ACC112 (cell line): ENCODE data around the gene REXO5.
A peak's percentile ranks its signal among the peaks of the same experiment; 100 is the strongest.
"Not testable (repeated sequence)": the region's sequence is repeated elsewhere in the genome, so short reads cannot be mapped to it uniquely, and the experiment has no call there.

Experiments
- H2AFZ ChIP-seq: fragments of 200-600 bp; sonication (generic); one replicate; pipeline ENCODE4 v1.6.0; 2017; ENCODE audit warnings: antibody characterized with exemption, low read length; ENCODE audit not compliant: unreplicated experiment
- H3K27ac ChIP-seq: fragments of 200-600 bp; sonication (generic); 2 replicates; pipeline ENCODE4 v1.5.1; 2014; ENCODE audit warnings: low read depth, mild to moderate bottlenecking, antibody characterized with exemption, low read length, moderate library complexity
- H3K27me3 ChIP-seq: fragments of 200-600 bp; sonication (generic); 2 replicates; pipeline ENCODE4 v1.6.1; 2014; ENCODE audit warnings: mild to moderate bottlenecking, antibody characterized with exemption, low read length, moderate library complexity, mixed read lengths; ENCODE audit not compliant: insufficient read depth
- H3K36me3 ChIP-seq: fragments of 200-600 bp; sonication (generic); 2 replicates; pipeline ENCODE4 v1.6.1; 2016; ENCODE audit warnings: mild to moderate bottlenecking, antibody characterized with exemption, low read length, moderate library complexity, mixed read lengths; ENCODE audit not compliant: insufficient read depth
- H3K4me1 ChIP-seq: fragments of 200-600 bp; sonication (generic); one replicate; pipeline ENCODE4 v1.6.1; 2016; ENCODE audit warnings: low read length, mixed read lengths; ENCODE audit not compliant: insufficient read depth, unreplicated experiment, control insufficient read depth
- H3K4me3 ChIP-seq: fragments of 200-600 bp; sonication (generic); 2 replicates; pipeline ENCODE4 v1.5.1; 2014; ENCODE audit warnings: mild to moderate bottlenecking, low read depth, low read length
- H3K79me2 ChIP-seq: fragments of 200-600 bp; sonication (generic); one replicate; pipeline ENCODE4 v1.6.0; 2016; ENCODE audit warnings: low read length; ENCODE audit not compliant: control insufficient read depth, unreplicated experiment, insufficient read depth

REXO5 gene, protein sequence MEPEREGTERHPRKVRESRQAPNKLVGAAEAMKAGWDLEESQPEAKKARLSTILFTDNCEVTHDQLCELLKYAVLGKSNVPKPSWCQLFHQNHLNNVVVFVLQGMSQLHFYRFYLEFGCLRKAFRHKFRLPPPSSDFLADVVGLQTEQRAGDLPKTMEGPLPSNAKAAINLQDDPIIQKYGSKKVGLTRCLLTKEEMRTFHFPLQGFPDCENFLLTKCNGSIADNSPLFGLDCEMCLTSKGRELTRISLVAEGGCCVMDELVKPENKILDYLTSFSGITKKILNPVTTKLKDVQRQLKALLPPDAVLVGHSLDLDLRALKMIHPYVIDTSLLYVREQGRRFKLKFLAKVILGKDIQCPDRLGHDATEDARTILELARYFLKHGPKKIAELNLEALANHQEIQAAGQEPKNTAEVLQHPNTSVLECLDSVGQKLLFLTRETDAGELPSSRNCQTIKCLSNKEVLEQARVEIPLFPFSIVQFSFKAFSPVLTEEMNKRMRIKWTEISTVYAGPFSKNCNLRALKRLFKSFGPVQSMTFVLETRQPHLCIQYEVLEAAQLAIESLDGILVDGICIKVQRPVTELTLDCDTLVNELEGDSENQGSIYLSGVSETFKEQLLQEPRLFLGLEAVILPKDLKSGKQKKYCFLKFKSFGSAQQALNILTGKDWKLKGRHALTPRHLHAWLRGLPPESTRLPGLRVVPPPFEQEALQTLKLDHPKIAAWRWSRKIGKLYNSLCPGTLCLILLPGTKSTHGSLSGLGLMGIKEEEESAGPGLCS

DNA sequence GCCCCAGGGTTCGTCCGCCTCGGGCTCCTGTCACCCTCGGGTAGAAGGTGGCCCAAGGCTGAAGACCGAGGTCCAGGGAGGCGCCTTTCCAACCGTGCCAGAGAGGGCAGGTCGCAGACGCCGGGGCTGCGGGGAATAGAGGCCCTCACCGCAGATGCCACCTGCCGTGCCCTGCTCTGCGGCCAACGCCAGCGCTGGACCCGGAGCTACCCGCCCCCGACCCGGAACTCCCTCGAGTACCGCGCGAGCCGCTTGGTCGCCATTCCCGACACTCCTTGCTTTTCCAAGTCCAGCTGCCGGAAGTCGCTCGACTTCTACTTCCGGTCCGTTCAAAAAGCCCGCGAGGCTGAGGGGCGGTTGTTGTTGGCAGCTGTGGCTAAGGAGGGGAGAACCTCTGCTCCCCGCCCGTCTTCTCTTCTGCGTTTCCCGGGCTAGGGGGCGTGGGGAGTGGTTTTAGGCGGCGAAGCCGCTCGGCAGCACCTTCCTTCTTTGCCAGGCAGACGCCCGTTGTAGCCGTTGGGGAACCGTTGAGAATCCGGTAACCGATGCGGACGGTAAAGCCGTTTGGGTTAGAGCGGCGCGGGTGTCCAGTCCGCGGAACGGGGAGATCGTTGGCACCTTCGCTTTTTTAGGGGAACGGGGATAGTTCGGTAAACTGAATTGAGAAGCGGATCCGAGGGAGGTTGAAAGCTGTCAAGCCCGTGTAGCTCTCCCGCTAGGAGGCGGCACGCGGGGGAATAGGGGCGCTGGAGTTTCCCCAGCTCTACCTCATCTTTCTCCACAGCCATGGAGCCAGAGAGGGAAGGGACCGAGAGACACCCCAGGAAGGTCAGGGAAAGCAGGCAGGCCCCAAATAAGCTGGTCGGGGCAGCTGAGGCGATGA lies at the start of gene REXO5, which contains the start of gene ERI2:
REXO5 (plus strand) TSS at position 360 of the 883 bp plus-strand sequence; CDS start at position 787, 427 bp downstream.
ERI2 (minus strand) TSS at position 305 of the 883 bp plus-strand sequence; CDS start at position 263, 42 bp downstream.
- H3K79me2 ChIP-seq, result peaks cover 11% of the 10 kb centered on the region
- H3K4me3 ChIP-seq, result peak within 1 kb of the TSS; percentile 86
- H3K36me3 ChIP-seq, result 0 out of 2 replicates have a peak, but pooled peaks cover under 1% of the 10 kb centered on the region
- H3K27me3 ChIP-seq, result no peaks in the 10 kb centered on the region
- H2AFZ ChIP-seq, result peak within 1 kb of the TSS; percentile 97
- peaks cover 16% of the 10 kb centered on the region for H3K4me1 ChIP-seq
- peak within 1 kb of the TSS; percentile 77 for H3K27ac ChIP-seq

DNA sequence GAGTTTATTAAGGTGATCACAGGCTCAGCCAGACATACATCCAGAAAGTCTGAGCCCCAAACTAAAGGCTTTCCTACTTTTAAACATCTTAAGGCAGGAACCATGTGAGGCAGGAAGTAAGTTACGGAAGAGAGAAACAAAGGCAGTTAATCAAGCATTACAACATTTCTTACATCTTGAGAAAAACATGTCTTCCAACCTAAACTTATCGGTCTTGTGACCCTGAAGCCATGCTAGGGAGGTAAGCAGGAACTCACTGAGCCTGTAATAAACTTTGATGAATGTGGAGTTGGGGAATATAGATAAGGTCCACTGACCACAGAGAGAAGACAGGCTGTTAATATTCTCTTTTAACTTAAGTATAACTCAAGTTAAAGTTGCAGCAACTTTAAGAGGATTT lies 46.0 kb upstream of the REXO5 start:
- no peak overlapping the region for H3K4me3 ChIP-seq
- H3K4me1 ChIP-seq, result no peaks in the 10 kb centered on the region
- H3K27ac ChIP-seq, result no peak overlapping the region
- no peaks in the 10 kb centered on the region for H3K79me2 ChIP-seq
- no peaks in the 10 kb centered on the region for H3K36me3 ChIP-seq
- no peak overlapping the region for H2AFZ ChIP-seq
- peaks cover 14% of the 10 kb centered on the region for H3K27me3 ChIP-seq

DNA sequence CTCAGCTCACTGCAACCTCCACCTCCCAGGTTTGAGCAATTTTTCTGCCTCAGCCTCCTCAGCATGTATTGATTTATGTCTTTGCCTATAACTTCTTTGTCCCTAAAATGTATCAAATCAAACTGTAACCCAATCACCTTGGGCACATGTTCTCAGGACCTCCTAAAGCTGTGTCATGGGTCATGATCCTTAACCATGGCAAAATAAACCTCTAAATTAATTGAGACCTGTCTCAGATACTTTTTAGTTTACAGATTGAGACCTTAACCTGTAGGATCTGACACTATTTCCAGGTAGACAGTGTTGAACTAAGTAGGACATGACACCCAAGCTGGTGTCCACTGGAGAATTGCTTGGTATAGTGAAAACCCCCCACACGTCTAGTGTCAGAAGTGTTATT lies 45.2 kb upstream of the REXO5 start:
- Histone ChIP-seq H3K27ac (no peak overlapping the region), H3K36me3 (no peaks in the 10 kb centered on the region), H3K4me1 (no peaks in the 10 kb centered on the region)

DNA sequence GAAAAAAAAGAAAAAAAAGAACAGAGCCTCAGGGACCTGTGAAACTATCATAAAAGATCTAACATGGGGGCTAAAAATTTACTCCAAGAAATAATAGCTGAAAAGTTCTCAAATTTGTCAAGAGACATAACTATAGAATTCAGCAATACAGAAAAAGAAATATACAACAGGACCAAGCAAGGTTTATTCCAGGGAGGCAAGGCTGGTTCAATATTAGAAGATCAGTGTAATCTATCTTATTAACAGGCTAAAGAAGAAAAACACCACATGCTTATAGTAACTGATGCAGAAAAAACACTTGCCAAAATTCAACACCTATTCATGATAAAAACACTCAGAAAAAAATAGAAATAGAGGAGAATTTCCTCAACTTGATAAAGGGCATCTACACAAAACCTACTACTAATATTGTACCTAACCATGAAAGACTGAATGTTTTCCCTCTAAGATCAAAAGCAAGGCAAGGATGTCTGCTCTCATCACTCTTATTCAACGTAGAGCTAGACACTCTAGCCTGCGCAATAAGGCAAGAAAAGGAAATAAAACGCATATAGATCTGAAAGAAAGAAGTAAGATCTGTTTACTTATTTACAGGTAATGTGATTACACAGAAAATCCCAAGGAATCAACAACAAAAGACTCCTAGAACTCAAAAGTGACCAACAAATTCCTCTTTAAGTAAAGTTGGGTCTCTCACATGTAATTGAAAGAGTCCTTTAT lies 43.8 kb upstream of the REXO5 start:
- Histone ChIP-seq H3K27ac (no peak overlapping the region), H3K4me1 (no peaks in the 10 kb centered on the region), H3K79me2 (no peaks in the 10 kb centered on the region), H2AFZ (no peak overlapping the region), H3K36me3 (no peaks in the 10 kb centered on the region), H3K27me3 (peaks cover 14% of the 10 kb centered on the region), H3K4me3 (no peak overlapping the region)

More for the DNA sequence above, 45.2 kb upstream of the REXO5 start:
- H2AFZ ChIP-seq, result no peak overlapping the region
- peaks cover 14% of the 10 kb centered on the region for H3K27me3 ChIP-seq
- no peaks in the 10 kb centered on the region for H3K79me2 ChIP-seq
- H3K4me3 ChIP-seq, result no peak overlapping the region

DNA sequence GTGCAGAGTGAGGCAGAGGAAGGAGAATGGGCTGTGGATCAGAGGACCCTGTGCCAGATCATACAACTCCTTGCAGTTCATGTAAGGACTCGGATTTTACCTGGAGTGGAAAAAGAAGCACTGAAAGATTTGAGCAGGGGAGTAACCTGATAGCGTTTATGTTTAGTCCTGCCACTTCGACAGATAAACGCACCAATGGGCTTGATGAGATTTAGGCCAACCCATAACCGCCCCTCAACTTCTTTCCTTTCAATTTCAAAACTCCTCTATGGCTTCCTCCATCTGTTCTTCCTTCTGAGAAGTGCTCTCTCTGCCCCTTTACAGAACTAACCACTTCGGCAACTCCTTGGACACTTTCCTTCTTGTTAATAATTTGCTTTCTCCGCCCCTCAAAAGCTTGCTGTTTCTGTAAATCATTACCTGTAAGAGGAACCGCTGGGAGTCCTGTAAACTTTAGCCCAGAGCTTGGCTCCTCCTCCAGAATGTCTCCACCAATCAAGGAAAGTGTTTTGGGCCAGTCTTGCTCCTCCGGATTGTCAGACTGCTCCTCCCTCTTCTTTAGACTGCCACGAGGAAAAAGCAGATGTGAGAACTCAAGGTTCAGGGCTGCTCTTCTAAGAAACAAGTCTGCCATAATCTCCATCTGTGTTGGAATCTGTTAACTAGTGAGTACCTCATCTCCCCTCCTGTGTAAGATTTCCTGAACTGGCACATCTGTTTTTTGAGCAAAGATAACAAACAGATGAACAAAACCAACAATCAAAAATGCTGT lies 42.7 kb upstream of the REXO5 start, which contains the start of gene ACSM3:
ACSM3 (plus strand) TSS at position 554 of the 772 bp plus-strand sequence. CDS start 6,021 bp downstream, outside the sequence.
- Histone ChIP-seq H3K79me2 (no peaks in the 10 kb centered on the region), H3K4me3 (peak within 1 kb of the TSS; percentile 76), H2AFZ (peak within 1 kb of the TSS; percentile 95), H3K27ac (no peak within 1 kb of the TSS), H3K36me3 (no peaks in the 10 kb centered on the region), H3K27me3 (peaks cover 14% of the 10 kb centered on the region), H3K4me1 (no peaks in the 10 kb centered on the region)

DNA sequence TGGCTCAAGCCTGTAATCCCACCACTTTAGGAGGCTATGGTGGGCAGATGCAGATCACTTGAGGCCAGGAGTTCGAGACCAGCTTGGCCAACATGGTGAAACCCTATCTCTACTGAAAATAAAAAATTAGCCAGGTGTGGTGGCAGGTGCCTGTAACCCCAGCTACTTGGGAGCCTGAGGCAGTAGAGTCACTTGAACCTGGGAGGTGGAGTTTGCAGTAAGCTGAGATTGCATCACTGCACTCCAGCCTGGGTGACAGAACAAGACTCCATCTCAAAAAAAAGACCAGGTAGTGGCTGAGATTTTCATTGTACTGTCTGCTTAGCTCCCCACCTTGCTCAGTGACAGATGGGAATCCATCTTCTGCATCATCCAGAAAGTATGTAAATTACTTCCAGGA lies 41.9 kb upstream of the REXO5 start:
- H3K36me3 ChIP-seq, H3K4me3 ChIP-seq, H3K4me1 ChIP-seq, H3K79me2 ChIP-seq, H3K27ac ChIP-seq, H2AFZ ChIP-seq: not testable (repeated sequence)
- peaks cover 14% of the 10 kb centered on the region for H3K27me3 ChIP-seq

DNA sequence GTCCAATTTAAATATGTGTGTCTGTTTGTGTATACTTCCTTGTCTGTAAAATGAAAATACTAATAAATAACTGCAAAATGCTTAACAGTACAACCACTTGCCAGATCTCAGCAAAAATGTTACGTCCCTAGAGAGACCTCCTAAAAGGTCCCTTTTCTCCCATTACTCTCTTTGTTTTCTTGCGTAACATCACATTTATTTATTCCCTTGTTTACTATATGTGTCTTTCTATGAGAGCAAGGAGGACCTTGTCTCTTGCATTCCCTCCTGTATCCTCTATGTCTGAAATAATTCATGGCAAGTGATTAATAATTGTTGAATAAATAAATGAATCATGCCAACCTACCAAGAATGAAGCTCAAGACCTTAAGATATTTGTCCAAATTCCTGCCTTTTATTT lies 40.6 kb upstream of the REXO5 start:
- Histone ChIP-seq H3K27me3 (peaks cover 7% of the 10 kb centered on the region; the same call in 1 of the 2 replicates), H3K36me3 (no peaks in the 10 kb centered on the region), H3K27ac (no peak overlapping the region), H2AFZ (no peak overlapping the region), H3K4me3 (no peak overlapping the region), H3K79me2 (no peaks in the 10 kb centered on the region), H3K4me1 (no peaks in the 10 kb centered on the region)

DNA sequence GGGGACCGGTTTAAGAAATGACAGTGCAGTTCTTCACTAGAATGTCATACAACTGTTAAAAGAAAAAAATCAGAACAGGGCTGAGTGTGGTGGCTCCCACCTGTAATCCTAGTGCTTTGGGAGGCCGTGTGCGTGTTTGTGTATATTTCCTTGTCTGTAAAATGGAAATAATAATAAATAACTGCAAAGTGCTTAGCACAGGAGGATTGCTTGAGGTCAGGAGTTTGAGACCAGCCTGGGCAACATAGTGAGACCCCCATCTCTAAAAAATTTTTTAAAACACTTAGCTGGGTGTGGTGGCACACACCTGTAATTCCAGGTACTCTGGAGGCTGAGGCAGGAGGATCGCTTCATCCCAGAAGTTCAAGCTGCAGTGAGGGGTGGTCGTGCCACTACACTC lies 40.0 kb upstream of the REXO5 start:
- Histone ChIP-seq H3K4me3 (no peak overlapping the region), H3K27me3 (peaks cover 7% of the 10 kb centered on the region; the same call in 1 of the 2 replicates), H3K4me1 (no peaks in the 10 kb centered on the region), H3K27ac (no peak overlapping the region), H2AFZ (no peak overlapping the region), H3K79me2 (no peaks in the 10 kb centered on the region), H3K36me3 (no peaks in the 10 kb centered on the region)

DNA sequence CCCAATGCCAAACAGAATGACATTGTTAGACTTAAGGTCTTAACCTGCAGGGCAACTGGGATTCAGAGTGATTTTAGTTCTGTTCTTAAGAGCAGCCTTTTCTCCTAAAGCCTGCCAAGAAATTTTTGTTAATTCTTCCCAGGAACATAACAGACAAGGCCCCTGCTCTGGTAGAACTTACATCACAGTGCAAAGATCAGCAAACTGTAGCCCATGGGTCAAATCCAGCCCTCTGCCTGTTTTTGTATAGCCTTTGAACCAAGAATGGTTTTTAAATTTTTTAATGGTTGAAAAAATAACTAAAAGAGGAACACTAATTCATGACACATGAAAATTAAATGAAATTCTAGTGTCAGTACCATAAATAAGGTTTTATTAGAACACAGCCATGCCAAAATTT lies 38.8 kb upstream of the REXO5 start:
- Histone ChIP-seq H3K4me1 (no peaks in the 10 kb centered on the region), H3K27ac (no peak overlapping the region), H2AFZ (no peak overlapping the region), H3K27me3 (no peaks in the 10 kb centered on the region), H3K4me3 (no peak overlapping the region), H3K36me3 (no peaks in the 10 kb centered on the region), H3K79me2 (no peaks in the 10 kb centered on the region)
